Measurements from ENCODE around the gene KIF3B.
"Not testable (repeated sequence)": the region's sequence is repeated elsewhere in the genome, so short reads cannot be mapped to it uniquely, and the experiment has no call there.

Gene KIF3B

GRCh38 chr20:32296819-32297420, 19.5 kb downstream of the KIF3B start:
- DNase-seq = no peak

- no peak for DNase-seq
These were observed 20.0 kb downstream of the KIF3B start for GRCh38 chr20:32297439-32297838.

- no peak for DNase-seq
These were observed 23.2 kb downstream of the KIF3B start for GRCh38 chr20:32300647-32301046.

- no peak for DNase-seq
These were observed 24.5 kb downstream of the KIF3B start for GRCh38 chr20:32301719-32302506.

- DNase-seq = no peak
These were observed 25.0 kb downstream of the KIF3B start for GRCh38 chr20:32302507-32302872.

GRCh38 chr20:32304131-32304746, 26.8 kb downstream of the KIF3B start:
- no peak for DNase-seq

GRCh38 chr20:32312718-32313424, 35.4 kb downstream of the KIF3B start:
- DNase-seq = no peak

GRCh38 chr20:32314768-32315167, 37.3 kb downstream of the KIF3B start:
- DNase-seq = no peak

- no peak for DNase-seq
These were observed 37.9 kb downstream of the KIF3B start for GRCh38 chr20:32315399-32315798.

- DNase-seq = peak; percentile 36
These were observed 38.4 kb downstream of the KIF3B start for GRCh38 chr20:32315891-32316290.

GRCh38 chr20:32316667-32317066, 39.2 kb downstream of the KIF3B start:
- DNase-seq = no peak

GRCh38 chr20:32319100-32319499, 41.6 kb downstream of the KIF3B start:
- no peak for DNase-seq

GRCh38 chr20:32320305-32320704, 42.9 kb downstream of the KIF3B start:
- DNase-seq = no peak

GRCh38 chr20:32321390-32321789, 43.9 kb downstream of the KIF3B start:
- no peak for DNase-seq

GRCh38 chr20:32322260-32322659, 44.8 kb downstream of the KIF3B start:
- not testable (repeated sequence) for DNase-seq

GRCh38 chr20:32323761-32324160, 46.3 kb downstream of the KIF3B start:
- DNase-seq = not testable (repeated sequence)

GRCh38 chr20:32325706-32326503, 48.5 kb downstream of the KIF3B start:
- DNase-seq = no peak

- no peak for DNase-seq
These were observed 49.0 kb downstream of the KIF3B start for GRCh38 chr20:32326504-32326845.

GRCh38 chr20:32327087-32327681, 49.7 kb downstream of the KIF3B start:
- no peak for DNase-seq

GRCh38 chr20:32329817-32330554, 52.5 kb downstream of the KIF3B start:
- no peak for DNase-seq

GRCh38 chr20:32330555-32330897, 53.1 kb downstream of the KIF3B start:
- no peak for DNase-seq

- DNase-seq = no peak
These were observed 55.2 kb downstream of the KIF3B start for GRCh38 chr20:32332614-32333013.

Measured in NCI-H1694 (cell line).